ENCODE measurements around the gene GPR39.

DNA sequence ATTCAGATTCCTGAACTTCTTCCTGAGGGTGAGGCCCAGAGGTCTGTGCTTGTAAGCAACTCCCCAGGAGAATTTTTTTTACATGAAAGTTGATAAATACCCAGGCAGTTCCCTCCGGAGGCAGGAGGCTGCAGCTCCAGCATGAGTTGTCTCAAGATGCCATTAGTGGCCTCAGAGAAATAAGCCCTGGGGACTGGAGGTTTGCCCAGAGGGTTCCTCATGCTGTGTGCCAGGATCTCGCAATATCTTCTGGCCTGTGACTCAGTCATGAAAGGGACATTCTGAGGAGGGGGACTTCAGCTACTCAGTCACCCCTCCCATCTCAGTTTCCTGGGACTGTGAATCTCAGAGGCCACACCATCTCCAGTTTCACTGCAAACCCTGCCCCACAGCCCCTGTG lies 203.5 kb downstream of the GPR39 start:
- TF ChIP-seq, protein P1, sequence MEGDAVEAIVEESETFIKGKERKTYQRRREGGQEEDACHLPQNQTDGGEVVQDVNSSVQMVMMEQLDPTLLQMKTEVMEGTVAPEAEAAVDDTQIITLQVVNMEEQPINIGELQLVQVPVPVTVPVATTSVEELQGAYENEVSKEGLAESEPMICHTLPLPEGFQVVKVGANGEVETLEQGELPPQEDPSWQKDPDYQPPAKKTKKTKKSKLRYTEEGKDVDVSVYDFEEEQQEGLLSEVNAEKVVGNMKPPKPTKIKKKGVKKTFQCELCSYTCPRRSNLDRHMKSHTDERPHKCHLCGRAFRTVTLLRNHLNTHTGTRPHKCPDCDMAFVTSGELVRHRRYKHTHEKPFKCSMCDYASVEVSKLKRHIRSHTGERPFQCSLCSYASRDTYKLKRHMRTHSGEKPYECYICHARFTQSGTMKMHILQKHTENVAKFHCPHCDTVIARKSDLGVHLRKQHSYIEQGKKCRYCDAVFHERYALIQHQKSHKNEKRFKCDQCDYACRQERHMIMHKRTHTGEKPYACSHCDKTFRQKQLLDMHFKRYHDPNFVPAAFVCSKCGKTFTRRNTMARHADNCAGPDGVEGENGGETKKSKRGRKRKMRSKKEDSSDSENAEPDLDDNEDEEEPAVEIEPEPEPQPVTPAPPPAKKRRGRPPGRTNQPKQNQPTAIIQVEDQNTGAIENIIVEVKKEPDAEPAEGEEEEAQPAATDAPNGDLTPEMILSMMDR (IDR thresholded peaks at IDR 0.05), result no peak
- no peak for TF ChIP-seq POLR2AphosphoS5 (IDR thresholded peaks at IDR 0.05)
- TF ChIP-seq POLR2A (IDR thresholded peaks at IDR 0.05; ENCODE audit: low read depth), result no peak

Measured in esophagus muscularis mucosa (tissue), 3 donors.